AG09309 (cell line): ENCODE measurements around the gene TSEN34.
"Not testable (repeated sequence)": the region's sequence is repeated elsewhere in the genome, so short reads cannot be mapped to it uniquely, and the experiment has no call there.

Source experiments
- DNase-seq: peaks from one replicate; pipeline ENCODE4 v3.0.0-alpha.2; 2010; ENCODE audit warnings: low read depth
- H3K4me3 ChIP-seq: 2 replicates; pipeline ENCODE4 v1.5.1; 2011; ENCODE audit warnings: mild to moderate bottlenecking, low read depth, low read length, moderate library complexity; ENCODE audit not compliant: control insufficient read depth
- CTCF ChIP-seq: IDR thresholded peaks from 2 replicates; pipeline ENCODE4 v1.5.1; 2011; ENCODE audit warnings: mild to moderate bottlenecking, low read depth, low read length, inconsistent platforms; ENCODE audit not compliant: insufficient read depth, control insufficient read depth; ENCODE audit errors: missing control alignments

The TSEN34 gene

DNA sequence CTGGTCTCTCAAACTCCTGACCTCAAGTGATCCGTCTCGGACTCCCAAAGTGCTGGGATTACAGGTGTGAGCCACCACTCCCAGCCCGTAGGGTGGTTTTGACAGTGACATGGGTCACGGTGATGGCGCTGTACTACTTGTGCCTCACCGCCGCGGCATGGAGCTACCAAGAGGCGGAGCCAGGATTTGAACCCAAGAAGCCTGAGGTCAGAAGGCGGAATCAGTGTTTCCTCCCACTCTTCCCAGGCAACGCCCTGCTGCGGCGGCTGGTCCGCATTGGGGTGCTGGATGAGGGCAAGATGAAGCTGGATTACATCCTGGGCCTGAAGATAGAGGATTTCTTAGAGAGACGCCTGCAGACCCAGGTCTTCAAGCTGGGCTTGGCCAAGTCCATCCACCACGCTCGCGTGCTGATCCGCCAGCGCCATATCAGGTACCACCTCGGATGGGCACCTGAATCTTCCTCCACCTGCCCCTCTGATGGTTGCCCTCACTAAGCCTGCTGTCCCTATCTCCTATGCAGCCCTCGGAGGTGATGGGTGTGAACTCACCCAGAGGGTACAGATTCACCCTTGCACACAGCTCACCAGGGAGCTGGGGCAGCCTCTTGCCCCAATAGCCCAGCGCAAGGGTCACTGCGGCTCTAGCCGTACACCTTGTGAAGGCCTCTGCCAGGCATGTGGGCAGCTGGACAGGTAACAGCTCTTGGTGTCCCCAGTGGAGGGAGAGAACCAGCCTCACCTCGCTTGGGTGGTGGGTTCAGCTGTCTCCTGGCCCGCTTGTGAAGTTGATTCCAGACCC lies 15.1 kb downstream of the TSEN34 start:
- no peak for TF ChIP-seq CTCF
- no peak for DNase-seq
- no peak overlapping the region for H3K4me3 ChIP-seq

- no peak for TF ChIP-seq CTCF
- no peak overlapping the region for H3K4me3 ChIP-seq
- no peak for DNase-seq
Observed at GRCh38 chr19:54206831-54207177, 15.7 kb downstream of the TSEN34 start.

DNA sequence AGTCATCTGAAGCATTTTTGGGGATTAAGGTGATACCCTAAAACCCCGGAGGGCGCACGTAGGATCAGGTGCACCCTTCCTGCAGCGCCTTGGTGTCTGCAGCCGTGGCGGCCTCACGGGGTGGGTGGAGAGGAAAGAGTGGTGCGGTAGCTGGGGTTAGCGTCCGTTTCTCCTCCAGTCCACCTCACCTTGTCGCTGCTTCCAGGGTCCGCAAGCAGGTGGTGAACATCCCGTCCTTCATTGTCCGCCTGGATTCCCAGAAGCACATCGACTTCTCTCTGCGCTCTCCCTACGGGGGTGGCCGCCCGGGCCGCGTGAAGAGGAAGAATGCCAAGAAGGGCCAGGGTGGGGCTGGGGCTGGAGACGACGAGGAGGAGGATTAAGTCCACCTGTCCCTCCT lies 16.1 kb downstream of the TSEN34 start:
- not testable (repeated sequence) for DNase-seq, H3K4me3 ChIP-seq

GRCh38 chr19:54207676-54207982 lies 16.5 kb downstream of the TSEN34 start:
- no peak for DNase-seq
- no peak overlapping the region for H3K4me3 ChIP-seq
- TF ChIP-seq CTCF = no peak

DNA sequence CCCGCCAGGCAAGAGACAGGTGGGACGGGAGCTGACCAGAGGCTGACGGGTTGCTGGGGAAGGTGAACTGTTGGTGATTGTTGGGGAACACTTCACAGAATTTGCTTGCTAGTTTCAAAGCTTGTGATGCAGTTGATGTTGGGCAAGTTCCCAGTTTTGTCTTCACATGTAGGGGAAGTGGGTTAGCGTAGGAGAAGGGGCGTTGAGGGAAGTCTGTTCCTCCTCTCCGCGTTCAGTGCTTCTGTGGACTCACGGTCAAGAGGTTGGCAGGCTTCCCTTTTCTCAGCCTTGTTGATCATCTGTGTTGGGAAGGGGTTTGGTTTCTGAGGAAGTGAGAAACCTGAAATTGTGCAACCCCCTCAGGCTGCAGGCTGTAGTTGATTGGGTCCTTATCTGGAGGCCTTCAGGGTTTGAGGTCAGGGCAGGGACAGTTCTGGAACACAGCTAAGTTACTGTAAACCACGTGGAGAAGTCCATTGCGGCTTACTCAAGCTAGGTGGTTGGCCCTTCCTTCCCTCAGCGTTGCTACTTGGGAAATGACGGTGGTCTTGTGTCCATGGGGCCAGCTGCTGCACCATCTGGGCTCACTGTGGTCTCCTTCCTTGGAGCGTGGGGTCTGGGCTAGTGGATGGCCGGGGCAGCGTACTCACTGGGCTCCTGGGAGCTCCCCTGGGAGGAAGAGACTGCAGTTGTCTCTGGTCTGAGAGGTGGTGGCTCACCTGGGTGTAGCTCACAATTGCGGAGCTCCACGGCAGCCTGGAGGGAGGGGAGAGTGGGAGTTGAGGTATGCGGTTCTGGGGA lies 17.1 kb downstream of the TSEN34 start:
- no peak for TF ChIP-seq CTCF
- no peak for DNase-seq
- no peak overlapping the region for H3K4me3 ChIP-seq

GRCh38 chr19:54208784-54209057 lies 17.6 kb downstream of the TSEN34 start:
- DNase-seq = no peak

More at GRCh38 chr19:54208784-54209057, 17.6 kb downstream of the TSEN34 start:
- no peak overlapping the region for H3K4me3 ChIP-seq
- no peak for TF ChIP-seq CTCF
